GM12875 (cell line): ENCODE results near the gene TBC1D10A.

ENCODE experiments used
- H3K4me3 ChIP-seq: one replicate; pipeline ENCODE4 v1.5.1; 2011; ENCODE audit warnings: low read depth, low read length, control low read depth
- CTCF ChIP-seq: IDR thresholded peaks from 2 replicates; pipeline ENCODE4 v1.5.1; 2011; ENCODE audit warnings: low read depth, mild to moderate bottlenecking, control low read depth, inconsistent platforms, low read length, moderate library complexity, borderline replicate concordance; ENCODE audit not compliant: insufficient read depth

The TBC1D10A gene

GRCh38 chr22:30279046-30279788, 47.5 kb downstream of the TBC1D10A start:
- no peak for TF ChIP-seq CTCF
- no peak overlapping the region for H3K4me3 ChIP-seq

DNA sequence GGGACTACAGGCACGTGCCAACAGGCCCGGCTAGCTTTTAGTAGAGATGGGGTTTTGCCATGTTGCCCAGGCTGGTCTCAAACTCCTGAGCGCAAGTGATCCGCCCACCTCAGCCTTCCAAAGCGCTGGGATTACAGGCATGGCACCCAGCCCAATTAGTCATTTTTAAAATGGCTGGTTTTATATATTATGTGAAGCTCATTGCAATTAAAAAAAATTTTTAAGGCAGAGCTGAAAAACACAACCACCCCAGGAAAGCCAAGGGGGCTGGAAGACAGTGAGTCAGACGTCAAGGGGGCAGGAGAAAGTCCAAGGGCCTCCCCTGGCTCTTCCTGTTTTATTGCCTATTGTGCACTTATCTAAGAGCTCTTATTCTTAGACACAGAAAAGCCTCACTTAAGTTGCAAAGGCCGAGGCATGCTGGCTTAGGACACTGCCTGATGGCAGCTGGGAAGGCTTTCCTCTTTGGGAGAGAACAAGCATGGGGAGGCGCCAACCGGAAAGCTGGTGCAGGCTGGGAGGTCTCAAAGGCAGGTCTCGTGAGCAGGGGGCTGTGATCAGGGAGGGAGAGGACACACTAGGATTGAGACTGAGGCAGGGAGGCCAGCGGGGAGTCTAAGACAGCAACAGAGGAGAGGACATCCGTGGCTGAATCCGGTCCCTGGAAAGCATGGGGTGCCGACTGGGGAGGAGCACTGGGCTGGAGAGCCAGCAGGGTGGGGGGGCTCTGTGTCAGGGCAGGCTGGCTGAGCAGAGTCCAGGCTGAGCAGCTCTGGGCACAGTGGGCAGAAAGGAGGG, 49.0 kb downstream of the TBC1D10A start:
- TF ChIP-seq CTCF: no peak
- H3K4me3 ChIP-seq: no peak overlapping the region

DNA sequence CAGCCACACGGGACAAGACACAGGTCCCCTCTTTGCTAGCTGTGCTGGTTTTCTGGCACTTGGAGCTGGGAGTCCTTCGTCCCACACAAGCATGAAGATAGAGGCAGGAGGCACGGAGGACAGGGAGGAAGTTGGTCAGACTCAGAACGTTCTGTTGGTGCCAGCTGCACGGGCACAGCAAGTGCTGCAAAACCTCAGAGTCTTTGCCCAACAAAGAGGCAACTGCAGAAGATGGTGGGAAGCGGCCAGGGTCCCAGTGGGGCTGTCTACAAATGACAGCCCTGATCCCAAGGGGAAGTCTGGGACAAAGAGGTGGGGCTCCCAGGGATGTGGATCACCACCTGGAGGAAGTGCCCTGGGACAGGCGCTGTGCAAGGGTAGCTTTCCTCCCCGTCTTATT, 50.7 kb downstream of the TBC1D10A start:
- TF ChIP-seq CTCF: no peak
- H3K4me3 ChIP-seq: no peak overlapping the region

- no peak overlapping the region for H3K4me3 ChIP-seq
- no peak for TF ChIP-seq CTCF
Observed at GRCh38 chr22:30275625-30276024, 51.1 kb downstream of the TBC1D10A start.

GRCh38 chr22:30274437-30274812, 52.3 kb downstream of the TBC1D10A start:
- TF ChIP-seq CTCF: no peak
- no peak overlapping the region for H3K4me3 ChIP-seq

DNA sequence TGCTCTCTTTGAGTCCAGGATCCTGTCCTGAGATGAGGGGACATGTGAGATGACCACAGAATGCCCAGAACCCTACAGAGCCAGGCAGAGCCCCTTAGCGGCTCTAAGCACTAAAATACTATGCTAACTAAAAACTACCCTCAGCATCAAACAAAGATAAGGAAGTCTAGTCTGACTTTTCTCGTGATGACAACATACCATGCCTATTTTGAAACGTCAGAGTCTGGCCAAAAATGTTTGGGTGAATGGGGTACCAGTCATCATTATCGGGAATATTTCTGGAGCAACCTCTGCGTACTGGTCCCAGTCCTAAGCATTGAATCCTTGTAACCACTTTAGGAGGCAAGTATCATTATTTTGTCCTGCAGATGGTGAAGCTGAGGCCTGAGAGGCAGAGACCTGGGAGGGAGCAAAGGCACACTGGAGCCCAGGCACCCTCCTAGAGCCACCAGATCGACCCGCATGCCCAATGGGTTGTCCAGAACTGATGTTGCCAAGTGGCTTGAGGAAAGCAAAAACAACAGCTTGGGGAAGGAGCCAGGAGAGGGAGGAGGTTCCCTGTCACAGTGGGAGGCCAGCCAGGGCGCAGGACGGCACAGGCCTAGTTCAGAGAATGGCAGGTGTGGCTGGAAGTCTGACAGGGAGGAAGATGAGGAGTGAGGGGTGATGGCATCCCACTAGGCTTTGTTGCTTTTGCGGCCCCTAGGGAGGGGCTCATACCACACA, 52.9 kb downstream of the TBC1D10A start:
- no peak for TF ChIP-seq CTCF
- no peak overlapping the region for H3K4me3 ChIP-seq
